HG02759 (cell line): ENCODE results near the gene ERAP2.
"Not testable (repeated sequence)": the region's sequence is repeated elsewhere in the genome, so short reads cannot be mapped to it uniquely, and the experiment has no call there.

Source experiments
- ATAC-seq: cut with Tn5 transposase; IDR thresholded peaks from one replicate; pipeline ENCODE4 v1.9.1; 2021; ENCODE audit warnings: mild to moderate bottlenecking, moderate library complexity; ENCODE audit not compliant: unreplicated experiment

Gene ERAP2

DNA sequence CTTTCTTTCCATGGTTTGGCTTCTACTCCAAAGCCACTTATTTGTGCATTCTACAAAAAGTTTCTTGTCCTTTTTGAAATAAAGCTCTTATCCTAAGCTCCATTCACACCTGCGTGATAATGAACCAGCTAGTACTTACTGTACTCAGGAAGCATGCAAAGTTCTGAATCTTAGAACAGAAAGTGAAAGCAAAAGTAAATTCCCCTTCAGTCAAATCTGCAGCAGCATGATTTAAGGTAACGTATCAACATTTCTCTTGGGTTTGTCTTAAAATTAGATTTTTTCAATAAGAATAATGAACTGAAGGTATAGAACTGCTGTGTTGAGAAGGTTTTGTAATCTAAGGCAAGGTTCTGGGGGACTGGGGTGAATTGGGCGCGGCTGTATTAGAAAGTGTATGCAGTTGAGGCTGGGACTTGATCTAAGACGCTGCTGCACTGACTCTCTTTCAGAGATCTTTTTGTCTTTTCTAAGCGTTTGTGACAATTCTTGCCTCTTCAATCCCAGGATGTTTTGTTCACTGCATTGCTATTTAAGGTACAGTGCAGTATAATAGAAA is at the start of gene ERAP2:
Gene ERAP2 (plus strand): TSS at position 209 of the 559 bp plus-strand sequence. CDS start 3,186 bp downstream, outside the sequence.
- ATAC-seq, result peak; percentile 71

DNA sequence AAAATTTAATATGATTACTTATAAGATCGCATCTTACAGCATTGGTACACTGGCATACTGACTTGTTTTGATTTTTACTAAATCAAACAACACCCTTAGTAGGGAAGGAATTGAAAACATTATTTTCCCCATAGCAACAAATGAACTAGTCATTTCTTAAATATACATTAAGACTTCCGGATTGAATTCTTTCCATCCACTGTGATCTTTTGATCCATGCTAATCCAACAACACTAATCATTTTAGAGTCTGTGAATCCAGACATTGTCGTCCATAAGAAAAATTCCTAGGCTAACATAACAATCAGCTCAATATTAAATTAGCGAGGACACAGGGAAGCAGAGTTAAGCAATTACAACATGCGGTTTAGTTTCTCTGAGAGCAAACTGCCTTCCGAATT is 47.0 kb upstream of the ERAP2 start:
- no peak for ATAC-seq

GRCh38 chr5:96834016-96834415 is 42.3 kb upstream of the ERAP2 start:
- ATAC-seq, result no peak

- ATAC-seq, result no peak
Observed at GRCh38 chr5:96835791-96836191, 40.5 kb upstream of the ERAP2 start.

DNA sequence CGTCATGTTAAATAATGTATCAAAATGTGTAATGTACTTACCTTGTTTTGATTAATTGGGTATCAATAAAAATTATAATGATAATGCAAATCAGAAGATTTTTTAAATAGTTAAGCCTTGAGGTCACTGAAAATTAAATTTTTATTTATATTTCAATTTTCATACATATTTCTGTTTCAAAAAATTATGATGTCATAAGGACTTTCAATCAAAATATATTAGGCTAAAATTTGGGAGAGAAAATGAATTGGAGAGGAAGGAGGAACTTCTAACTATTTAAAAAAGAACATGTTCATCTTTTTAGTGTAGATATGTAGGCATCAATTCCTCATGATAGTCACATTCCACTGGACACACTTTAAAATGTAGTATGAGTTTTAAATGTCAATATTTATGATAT is 39.5 kb upstream of the ERAP2 start:
- ATAC-seq, result no peak

- ATAC-seq, result no peak
Observed at GRCh38 chr5:96837303-96837702, 39.0 kb upstream of the ERAP2 start.

- ATAC-seq, result no peak
Observed at GRCh38 chr5:96838201-96839070, 37.9 kb upstream of the ERAP2 start.

DNA sequence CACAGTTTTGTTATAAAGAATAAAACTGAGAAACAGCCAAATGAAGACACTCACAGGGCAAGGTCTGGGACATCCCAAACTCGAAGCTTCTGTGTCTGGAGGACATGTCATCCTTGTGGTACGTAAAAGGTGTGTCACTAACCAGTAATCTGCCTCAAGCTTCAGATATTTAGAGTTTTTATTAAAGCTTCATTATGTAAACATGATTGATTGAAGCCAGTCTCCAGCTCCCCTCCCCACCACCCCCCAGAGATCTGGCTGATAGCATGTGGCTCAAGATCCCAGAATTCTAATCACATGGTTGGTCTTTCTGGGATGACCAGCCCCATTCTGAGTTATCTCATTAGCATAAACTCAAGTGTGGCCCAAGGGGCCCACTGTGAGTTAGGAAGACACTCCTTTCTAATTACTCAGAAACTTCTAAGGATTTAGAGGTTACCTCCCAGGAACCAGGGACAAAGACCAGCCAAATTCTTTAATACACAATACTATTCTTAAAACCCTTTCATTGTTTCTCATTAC is 37.2 kb upstream of the ERAP2 start:
- ATAC-seq, result no peak

DNA sequence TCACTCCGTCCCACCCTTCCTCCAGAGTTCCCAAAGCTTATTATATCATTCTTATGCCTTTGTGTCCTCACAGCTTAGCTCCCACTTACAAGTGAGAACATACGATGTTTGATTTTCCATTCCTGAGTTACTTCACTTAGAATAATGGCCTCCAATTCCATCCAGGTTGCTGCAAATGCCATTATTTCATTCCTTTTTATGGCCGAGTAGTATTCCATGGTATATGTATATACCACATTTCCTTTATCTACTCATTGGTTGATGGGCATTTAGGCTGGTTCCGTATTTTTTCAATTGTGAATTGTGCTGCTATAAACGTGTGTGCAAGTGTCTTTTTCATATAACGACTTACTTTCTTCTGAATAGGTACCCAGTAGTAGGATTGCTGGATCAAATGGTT is 34.4 kb upstream of the ERAP2 start:
- ATAC-seq, result not testable (repeated sequence)

DNA sequence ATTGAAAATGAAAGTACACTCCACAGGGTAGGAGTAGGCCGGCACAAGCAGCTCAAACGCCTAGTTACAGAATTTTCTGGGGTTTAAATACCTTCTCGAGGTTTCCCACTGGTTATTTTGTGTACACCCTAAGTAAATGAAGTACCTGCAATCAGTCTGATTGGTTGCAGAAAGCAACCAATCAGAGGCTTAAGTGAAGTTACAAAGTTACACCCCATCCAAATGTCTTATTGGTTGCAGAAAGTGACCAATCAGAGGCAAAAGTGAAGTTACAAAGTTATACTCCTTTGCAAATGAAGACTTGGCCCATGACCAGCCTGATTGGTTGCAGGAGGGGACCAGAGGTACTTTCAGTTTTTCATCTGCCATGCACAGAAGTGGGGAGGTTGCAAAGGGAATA is 33.2 kb upstream of the ERAP2 start:
- ATAC-seq, result no peak

DNA sequence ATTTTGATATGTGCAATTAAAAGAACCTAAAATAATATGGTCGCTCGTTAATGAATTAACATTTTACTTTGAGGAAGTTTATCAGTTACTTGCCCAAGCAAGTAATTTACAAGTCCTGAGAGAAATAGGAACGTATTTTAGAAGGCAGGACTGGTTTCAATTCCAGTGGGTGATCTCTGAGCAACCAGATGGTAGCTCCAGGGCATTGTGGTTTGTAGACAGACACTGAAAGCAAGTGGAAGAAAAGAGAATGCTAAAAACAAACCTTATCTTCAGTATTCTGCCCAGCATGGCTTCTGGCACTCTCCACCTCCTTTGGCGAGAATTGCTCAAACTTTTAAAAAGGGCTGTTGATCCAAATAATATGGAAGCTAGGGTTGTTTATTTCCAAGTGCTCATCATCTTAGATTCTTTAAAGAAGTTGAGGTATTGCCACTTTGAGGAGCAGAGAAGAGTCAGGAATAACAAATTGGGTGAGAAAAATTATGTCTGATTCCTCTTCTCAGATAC is 31.8 kb upstream of the ERAP2 start:
- ATAC-seq, result no peak

DNA sequence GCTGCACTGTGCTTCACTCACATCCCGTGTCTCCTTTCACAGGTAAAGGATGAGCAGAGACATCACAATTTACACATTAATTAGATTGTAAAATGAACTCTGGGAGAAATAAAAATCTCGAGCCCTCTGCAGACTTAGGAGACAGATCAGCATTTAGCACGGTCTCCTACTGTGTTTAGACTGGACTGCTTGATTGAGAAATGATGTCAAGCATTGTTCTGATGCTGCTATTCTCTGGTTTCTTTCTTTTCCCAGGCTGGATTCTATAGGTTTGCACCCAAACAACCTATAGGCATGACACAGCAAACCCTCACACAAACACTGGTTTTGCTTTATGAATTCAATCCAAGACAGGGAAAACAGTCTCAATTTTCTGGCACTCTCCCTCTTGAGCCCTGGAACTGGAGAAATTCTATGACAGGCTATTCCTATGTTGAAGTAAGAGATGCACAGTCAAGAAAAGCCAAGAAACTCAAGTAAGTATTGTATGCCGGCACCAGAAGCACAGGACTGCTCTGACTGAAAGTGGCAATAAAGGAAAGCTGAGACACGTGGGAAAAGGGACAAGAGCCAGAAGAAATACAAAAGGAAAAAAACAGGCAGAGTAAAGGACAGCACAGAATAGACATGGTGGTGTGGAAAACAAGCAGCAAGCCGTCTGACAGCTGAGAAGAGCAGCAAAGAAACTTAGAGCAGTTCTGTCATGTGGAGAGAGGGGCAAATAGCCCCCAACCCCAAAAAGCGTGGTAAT is 24.8 kb upstream of the ERAP2 start:
- no peak for ATAC-seq

DNA sequence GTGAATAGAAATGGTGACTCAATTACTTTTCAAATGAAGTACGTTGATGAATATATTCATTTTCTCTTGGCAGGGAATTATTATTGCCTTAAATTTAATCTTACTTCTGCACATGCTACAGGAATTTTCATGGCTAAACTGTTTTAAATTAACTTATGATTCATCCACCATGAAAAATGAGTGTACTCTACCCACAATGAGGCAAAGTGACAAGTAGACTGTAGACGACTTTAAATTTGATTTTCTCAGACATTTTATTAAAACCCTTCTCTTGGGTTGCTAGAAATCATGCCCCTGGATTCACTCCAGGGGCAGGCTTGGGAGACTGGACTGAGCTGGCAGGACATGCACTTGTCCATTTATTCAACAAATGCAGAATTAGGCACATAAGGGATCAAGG is 23.5 kb upstream of the ERAP2 start:
- ATAC-seq, result no peak

DNA sequence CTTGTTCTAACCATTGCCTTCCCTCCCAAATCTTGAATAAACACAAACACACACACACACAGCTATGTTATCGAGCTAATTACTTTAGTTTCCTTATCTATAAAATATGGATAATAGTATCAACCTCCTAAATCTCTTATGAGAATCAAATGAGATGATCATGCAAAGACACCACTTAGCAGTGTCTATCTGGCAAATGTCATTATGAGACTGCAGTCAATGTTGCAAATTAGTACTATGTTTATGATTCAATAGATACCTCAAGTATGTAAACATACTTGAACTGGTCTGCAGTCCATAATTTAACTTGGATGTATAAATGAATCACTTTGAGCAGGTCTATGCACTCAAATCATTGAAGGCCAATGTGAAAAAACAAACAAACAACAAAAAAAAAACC is 22.2 kb upstream of the ERAP2 start:
- ATAC-seq, result no peak

- no peak for ATAC-seq
Observed at GRCh38 chr5:96855031-96855872, 21.0 kb upstream of the ERAP2 start.

GRCh38 chr5:96856371-96856770 is 19.9 kb upstream of the ERAP2 start:
- ATAC-seq, result no peak

- ATAC-seq, result no peak
Observed at GRCh38 chr5:96857454-96857853, 18.8 kb upstream of the ERAP2 start.

DNA sequence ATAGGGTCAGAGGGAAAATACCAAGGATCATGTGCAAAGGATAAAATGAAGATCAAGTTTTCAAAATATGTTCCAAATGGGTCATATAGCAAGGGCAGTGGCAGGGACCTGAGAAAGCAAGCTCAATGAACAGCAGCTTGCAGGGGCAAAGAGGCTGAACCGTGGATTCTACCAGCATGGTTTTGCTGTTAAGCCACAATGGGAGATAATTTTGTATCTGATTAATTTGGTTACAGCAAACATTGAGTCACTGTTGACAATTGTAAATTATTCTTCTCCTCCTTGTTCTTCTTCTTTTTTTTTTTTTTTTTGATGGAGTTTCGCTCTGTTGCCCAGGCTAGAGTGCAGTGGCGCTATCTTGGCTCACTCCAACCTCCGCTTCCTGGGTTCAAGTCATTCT is 18.4 kb upstream of the ERAP2 start:
- no peak for ATAC-seq

GRCh38 chr5:96859375-96859774 is 16.9 kb upstream of the ERAP2 start:
- ATAC-seq, result no peak

DNA sequence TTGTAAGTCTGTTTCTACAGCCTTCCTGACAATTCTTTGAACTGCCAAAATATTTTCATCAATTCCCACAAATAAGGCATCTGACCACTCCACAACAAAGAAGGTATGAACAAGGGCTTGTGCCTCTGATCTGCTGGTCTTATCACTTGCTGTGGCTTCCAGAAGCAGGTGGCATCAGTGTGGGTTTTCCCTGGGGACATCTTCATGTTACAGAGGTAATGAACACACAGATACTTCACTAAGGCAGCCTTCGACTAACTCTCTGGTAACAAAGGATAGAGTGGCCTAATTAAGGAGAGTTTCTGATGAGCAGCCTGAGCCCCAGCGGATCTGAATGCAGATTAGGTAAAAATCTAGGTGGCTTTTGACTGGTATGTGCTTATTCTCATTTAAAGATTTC is 15.2 kb upstream of the ERAP2 start:
- ATAC-seq, result peak; percentile 83
